Measurements from ENCODE around the gene AGRP.

Gene AGRP

GRCh38 chr16:67448580-67448979, 34.8 kb downstream of the AGRP start:
- no peak overlapping the region for H3K4me3 ChIP-seq (ENCODE audit: low read depth, low read length)

GRCh38 chr16:67447508-67448076, 35.8 kb downstream of the AGRP start:
- no peak overlapping the region for H3K4me3 ChIP-seq (ENCODE audit: low read depth, low read length)
- no peak for DNase-seq (ENCODE audit: low read depth)

More at GRCh38 chr16:67448580-67448979, 34.8 kb downstream of the AGRP start:
- no peak for DNase-seq (ENCODE audit: low read depth)

- H3K4me3 ChIP-seq (ENCODE audit: low read depth, low read length), result no peak overlapping the region
- DNase-seq (ENCODE audit: low read depth), result no peak
Observed at GRCh38 chr16:67446968-67447507, 36.3 kb downstream of the AGRP start.

GRCh38 chr16:67445913-67446907, 37.1 kb downstream of the AGRP start:
- H3K4me3 ChIP-seq (ENCODE audit: low read depth, low read length), result no peak overlapping the region
- no peak for DNase-seq (ENCODE audit: low read depth)

GRCh38 chr16:67445441-67445912, 37.9 kb downstream of the AGRP start:
- no peak for DNase-seq (ENCODE audit: low read depth)
- H3K4me3 ChIP-seq (ENCODE audit: low read depth, low read length), result no peak overlapping the region

- no peak for DNase-seq (ENCODE audit: low read depth)
- H3K4me3 ChIP-seq (ENCODE audit: low read depth, low read length), result no peak overlapping the region
Observed at GRCh38 chr16:67445126-67445426, 38.3 kb downstream of the AGRP start.

GRCh38 chr16:67444259-67445125, 38.9 kb downstream of the AGRP start:
- no peak for DNase-seq (ENCODE audit: low read depth)
- no peak overlapping the region for H3K4me3 ChIP-seq (ENCODE audit: low read depth, low read length)

GRCh38 chr16:67443265-67443664, 40.1 kb downstream of the AGRP start:
- no peak overlapping the region for H3K4me3 ChIP-seq (ENCODE audit: low read depth, low read length)
- DNase-seq (ENCODE audit: low read depth), result no peak

- no peak for DNase-seq (ENCODE audit: low read depth)
Observed at GRCh38 chr16:67442581-67443255, 40.6 kb downstream of the AGRP start.

GRCh38 chr16:67441907-67442306, 41.4 kb downstream of the AGRP start:
- DNase-seq (ENCODE audit: low read depth), result no peak
- no peak overlapping the region for H3K4me3 ChIP-seq (ENCODE audit: low read depth, low read length)

More at GRCh38 chr16:67442581-67443255, 40.6 kb downstream of the AGRP start:
- H3K4me3 ChIP-seq (ENCODE audit: low read depth, low read length), result no peak overlapping the region

- no peak for DNase-seq (ENCODE audit: low read depth)
- no peak overlapping the region for H3K4me3 ChIP-seq (ENCODE audit: low read depth, low read length)
Observed at GRCh38 chr16:67441271-67441753, 42.0 kb downstream of the AGRP start.

- H3K4me3 ChIP-seq (ENCODE audit: low read depth, low read length), result no peak overlapping the region
- no peak for DNase-seq (ENCODE audit: low read depth)
Observed at GRCh38 chr16:67438824-67439393, 44.4 kb downstream of the AGRP start.

GRCh38 chr16:67438098-67438791, 45.1 kb downstream of the AGRP start:
- H3K4me3 ChIP-seq (ENCODE audit: low read depth, low read length), result no peak overlapping the region
- DNase-seq (ENCODE audit: low read depth), result no peak

- DNase-seq (ENCODE audit: low read depth), result no peak
- no peak overlapping the region for H3K4me3 ChIP-seq (ENCODE audit: low read depth, low read length)
Observed at GRCh38 chr16:67437513-67437912, 45.8 kb downstream of the AGRP start.

GRCh38 chr16:67436640-67437193, 46.6 kb downstream of the AGRP start:
- H3K4me3 ChIP-seq (ENCODE audit: low read depth, low read length), result no peak overlapping the region
- no peak for DNase-seq (ENCODE audit: low read depth)

- no peak for DNase-seq (ENCODE audit: low read depth)
- H3K4me3 ChIP-seq (ENCODE audit: low read depth, low read length), result no peak overlapping the region
Observed at GRCh38 chr16:67435758-67436164, 47.6 kb downstream of the AGRP start.

- DNase-seq (ENCODE audit: low read depth), result no peak
- H3K4me3 ChIP-seq (ENCODE audit: low read depth, low read length), result no peak overlapping the region
Observed at GRCh38 chr16:67433131-67433719, 50.1 kb downstream of the AGRP start.

Measured in skeletal muscle cell (primary cell).